Prostate gland (tissue), 2 donors: Measurements from ENCODE around the gene CFAP53. TPM values are rescaled to one million over a fixed set of nuclear protein-coding genes. Genes with fewer than 3 reads are reported as not detected.

ENCODE experiments used
- DNase-seq: peaks from one replicate; pipeline ENCODE4 v3.0.0-alpha.2; 2019; ENCODE audit warnings: low spot score
- H3K27ac ChIP-seq, 2 donors: fragments of 200-600 bp; sonication (generic); 2 replicates each; pipeline ENCODE4 v1.5.1; 2017 to 2019
- H3K27me3 ChIP-seq: fragments of 200-600 bp; sonication (generic); replicated peaks from 2 replicates; pipeline ENCODE4 v1.5.1; 2019; ENCODE audit not compliant: insufficient read depth
- H3K36me3 ChIP-seq, 2 donors: fragments of 200-600 bp; sonication (generic); 1 replicate in 1 of 2; 2 replicates in 1 of 2; pipeline versions ENCODE4 v1.5.1 to v1.8.1; 2017 to 2019
- H3K4me1 ChIP-seq: fragments of 200-600 bp; sonication (generic); replicated peaks from 2 replicates; pipeline ENCODE4 v1.5.1; 2019
- H3K4me3 ChIP-seq, 2 donors: fragments of 200-600 bp; sonication (generic); 2 replicates each; pipeline ENCODE4 v1.5.1; 2017 to 2019
- H3K9me3 ChIP-seq: fragments of 200-600 bp; sonication (generic); 2 replicates; pipeline ENCODE4 v1.5.1; 2017
- CTCF ChIP-seq, 4 experiments: fragments of 200-600 bp in 2 of 4; fragments of 450-650 bp in 2 of 4; sonication (generic) in 2 of 4; IDR thresholded peaks; 1 replicate in 3 of 4; 2 replicates in 1 of 4; pipeline ENCODE4 v1.5.1; 2016 to 2019; ENCODE audit warnings: antibody characterized with exemption in 4 of 4, mild to moderate bottlenecking in 2 of 4, moderate library complexity in 2 of 4
- POLR2A ChIP-seq: fragments of 450-650 bp; IDR thresholded peaks from one replicate; pipeline ENCODE4 v1.6.1; 2016; ENCODE audit warnings: antibody characterized with exemption, mild to moderate bottlenecking
- POLR2AphosphoS5 ChIP-seq: sonication (generic); formaldehyde crosslinking; IDR thresholded peaks from one replicate; pipeline ENCODE4 v1.6.1; 2017; ENCODE audit warnings: antibody characterized with exemption
- WGBS: methylation state at CpG from one replicate; pipeline ENCODE4 v1.1.5; 2018; 5-methylcytosine and 5-hydroxymethylcytosine counted together
- intact Hi-C: fragments of 100-400 bp; cut with DNase I; formaldehyde crosslinking; loops from one replicate; pipeline ENCODE4 v1.14.2; 2022
- total RNA-seq, 2 donors: library from RNA; depleted of rRNA; stranded (reverse); fragments of >200 nt; gene quantifications; one replicate each; pipeline ENCODE4 v1.1.0, GENCODE V29; 2016

The CFAP53 gene
- total RNA-seq, 2 donors from 2014 or later: 0.59 to 4.7 TPM

DNA sequence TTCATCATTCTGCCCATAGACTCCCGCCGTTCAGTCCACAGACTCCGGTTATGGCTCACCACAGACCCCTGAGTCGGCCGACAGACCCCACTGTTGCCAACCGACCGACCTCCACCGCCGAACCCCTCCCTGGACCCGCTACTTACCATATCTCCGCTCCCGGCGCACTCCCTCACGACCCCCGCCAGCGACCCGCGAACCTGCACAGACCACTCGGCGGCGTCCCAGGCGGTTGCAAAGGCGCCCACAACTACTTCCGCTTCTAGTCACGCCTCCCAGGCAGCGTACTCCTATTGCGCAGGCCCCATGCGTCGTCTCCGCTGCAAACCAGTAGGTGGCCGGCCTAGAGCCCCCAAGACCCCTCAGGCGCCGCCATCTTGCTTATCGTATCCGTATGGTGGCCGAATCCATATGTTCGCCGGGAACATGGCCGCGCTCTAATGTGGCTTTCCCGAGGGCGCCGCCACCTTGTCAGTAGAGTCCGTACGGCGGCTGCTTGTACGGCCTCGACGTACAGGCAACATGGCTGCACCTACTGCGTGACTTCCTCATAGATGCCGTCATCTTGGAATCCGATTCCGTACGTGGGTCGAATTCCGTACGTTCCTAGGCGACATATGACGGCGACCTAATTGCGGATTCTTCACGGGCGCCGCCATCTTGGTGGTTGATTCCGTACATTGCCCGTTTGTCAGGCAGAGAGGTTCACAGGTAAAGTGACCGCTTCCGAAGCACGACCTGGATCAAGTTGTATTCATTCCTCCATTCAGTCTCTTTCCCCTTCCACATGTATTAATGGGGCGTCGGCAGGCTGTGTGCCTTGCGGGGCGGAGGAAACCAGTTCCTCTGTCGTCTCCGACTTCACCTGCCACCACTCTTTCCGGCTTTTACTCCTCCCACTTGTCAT lies 21.4 kb upstream of the CFAP53 start, which contains the start of gene CXXC1:
TSS of gene CXXC1 (minus strand) at position 252 of the 907 bp plus-strand sequence. CDS start at position 149, 103 bp downstream.
- Histone ChIP-seq H3K4me3 (peak within 1 kb of the TSS; percentile 66 to 81), H3K36me3 (peaks cover 0 to 3% of the 10 kb centered on the region in 2 donors), H3K9me3 (no peaks in the 10 kb centered on the region), H3K27ac (peak within 1 kb of the TSS; percentile 81 to 89), H3K4me1 (no peaks in the 10 kb centered on the region), H3K27me3 (no peaks in the 10 kb centered on the region)
- under 1% methylated on average over 76 of the region's 76 CpGs for WGBS
- intact Hi-C loops: loop anchor here (10.0 kb wide), 5 partner anchors 277 to 793 kb away; partner anchors contain the start of genes ACAA2, MAPK4, ME2 and RPL17
- peak; percentile 98 for DNase-seq
- TF ChIP-seq CTCF (IDR thresholded peaks at IDR 0.05) (peak in 2 of 4 experiments; percentile 77 to 85), POLR2AphosphoS5 (peak; percentile 98), POLR2A (peak; percentile 31)

GRCh38 chr18:50287028-50287440 lies 20.7 kb upstream of the CFAP53 start:
- Histone ChIP-seq H3K27ac (peak overlapping the region; percentile 81 to 89), H3K4me1 (peaks cover 2% of the 10 kb centered on the region), H3K27me3 (no peaks in the 10 kb centered on the region), H3K4me3 (peak overlapping the region; percentile 66 to 81), H3K36me3 (peaks cover 0 to 3% of the 10 kb centered on the region in 2 donors), H3K9me3 (no peaks in the 10 kb centered on the region)
- TF ChIP-seq POLR2A (no peak), POLR2AphosphoS5 (no peak), CTCF (IDR thresholded peaks at IDR 0.05) (no peak)
- 2% methylated on average over 27 of the region's 27 CpGs for WGBS
- intact Hi-C loops: loop anchor here (10.0 kb wide), 5 partner anchors 278 to 792 kb away; partner anchors contain the start of genes ACAA2, MAPK4, ME2 and RPL17
- DNase-seq: no peak

- Histone ChIP-seq H3K27ac (peak overlapping the region; percentile 81 to 89), H3K9me3 (no peaks in the 10 kb centered on the region), H3K4me3 (peak overlapping the region; percentile 66 to 81), H3K27me3 (no peaks in the 10 kb centered on the region), H3K4me1 (peaks cover 3% of the 10 kb centered on the region), H3K36me3 (peaks cover 0 to 3% of the 10 kb centered on the region in 2 donors)
- DNase-seq: no peak
- WGBS: 28% methylated on average over 21 of the region's 23 CpGs
- no peak for TF ChIP-seq POLR2AphosphoS5
- TF ChIP-seq CTCF (IDR thresholded peaks at IDR 0.05): no peak
- no peak for TF ChIP-seq POLR2A
- intact Hi-C loops: loop anchor here (10.0 kb wide), 5 partner anchors 278 to 792 kb away; partner anchors contain the start of genes ACAA2, MAPK4, ME2 and RPL17
Observed at GRCh38 chr18:50286391-50287027, 20.2 kb upstream of the CFAP53 start.

- intact Hi-C loops: loop anchor here (10.0 kb wide), 5 partner anchors 279 to 791 kb away; partner anchors contain the start of genes ACAA2, MAPK4, ME2 and RPL17
- no peak overlapping the region for H3K4me3 ChIP-seq
- H3K36me3 ChIP-seq: peaks cover 0 to 3% of the 10 kb centered on the region in 2 donors
- no peaks in the 10 kb centered on the region for H3K27me3 ChIP-seq
- H3K27ac ChIP-seq: no peak overlapping the region
- H3K9me3 ChIP-seq: no peaks in the 10 kb centered on the region
- TF ChIP-seq POLR2AphosphoS5 (no peak), POLR2A (no peak), CTCF (IDR thresholded peaks at IDR 0.05) (no peak)
- no peak for DNase-seq
- WGBS: 93% methylated on average over 24 of the region's 24 CpGs
- H3K4me1 ChIP-seq: peaks cover 3% of the 10 kb centered on the region
Observed at GRCh38 chr18:50285631-50286321, 19.5 kb upstream of the CFAP53 start.
